HG03108 (cell line): ENCODE data around the gene PRKCE.
A peak's percentile ranks its signal among the peaks of the same experiment; 100 is the strongest.
"Not testable (repeated sequence)": the region's sequence is repeated elsewhere in the genome, so short reads cannot be mapped to it uniquely, and the experiment has no call there.

Source experiments
- ATAC-seq: cut with Tn5 transposase; IDR thresholded peaks from one replicate; pipeline ENCODE4 v1.9.1; 2021; ENCODE audit warnings: moderate library complexity; ENCODE audit not compliant: unreplicated experiment

PRKCE gene

GRCh38 chr2:45901468-45902032 is 250.1 kb downstream of the PRKCE start:
- ATAC-seq, result no peak

GRCh38 chr2:45902380-45902779 is 250.9 kb downstream of the PRKCE start:
- no peak for ATAC-seq

- no peak for ATAC-seq
These were observed 251.4 kb downstream of the PRKCE start for GRCh38 chr2:45902781-45903375.

- ATAC-seq, result no peak
These were observed 252.9 kb downstream of the PRKCE start for GRCh38 chr2:45904267-45904945.

GRCh38 chr2:45904946-45905631 is 253.6 kb downstream of the PRKCE start:
- no peak for ATAC-seq

GRCh38 chr2:45905632-45905958 is 254.1 kb downstream of the PRKCE start:
- no peak for ATAC-seq

GRCh38 chr2:45907592-45907991 is 256.1 kb downstream of the PRKCE start:
- ATAC-seq, result no peak

- no peak for ATAC-seq
These were observed 257.1 kb downstream of the PRKCE start for GRCh38 chr2:45908316-45909170.

- no peak for ATAC-seq
These were observed 257.7 kb downstream of the PRKCE start for GRCh38 chr2:45909171-45909565.

GRCh38 chr2:45909677-45910191 is 258.3 kb downstream of the PRKCE start:
- ATAC-seq, result peak; percentile 85

- no peak for ATAC-seq
These were observed 259.1 kb downstream of the PRKCE start for GRCh38 chr2:45910473-45911060.

- no peak for ATAC-seq
These were observed 260.1 kb downstream of the PRKCE start for GRCh38 chr2:45911538-45911937.

- ATAC-seq, result no peak
These were observed 260.6 kb downstream of the PRKCE start for GRCh38 chr2:45912109-45912508.

GRCh38 chr2:45913539-45913938 is 262.1 kb downstream of the PRKCE start:
- ATAC-seq, result no peak

- ATAC-seq, result no peak
These were observed 264.0 kb downstream of the PRKCE start for GRCh38 chr2:45915523-45915922.

- ATAC-seq, result not testable (repeated sequence)
These were observed 266.2 kb downstream of the PRKCE start for GRCh38 chr2:45917561-45918176.

- ATAC-seq, result no peak
These were observed 267.1 kb downstream of the PRKCE start for GRCh38 chr2:45918463-45919159.

GRCh38 chr2:45919160-45919650 is 267.7 kb downstream of the PRKCE start:
- no peak for ATAC-seq

- peak; percentile 58 for ATAC-seq
These were observed 268.2 kb downstream of the PRKCE start for GRCh38 chr2:45919711-45920111.
